ENCODE measurements around the gene TRIM73.
"Not testable (repeated sequence)": the region's sequence is repeated elsewhere in the genome, so short reads cannot be mapped to it uniquely, and the experiment has no call there.

DNA sequence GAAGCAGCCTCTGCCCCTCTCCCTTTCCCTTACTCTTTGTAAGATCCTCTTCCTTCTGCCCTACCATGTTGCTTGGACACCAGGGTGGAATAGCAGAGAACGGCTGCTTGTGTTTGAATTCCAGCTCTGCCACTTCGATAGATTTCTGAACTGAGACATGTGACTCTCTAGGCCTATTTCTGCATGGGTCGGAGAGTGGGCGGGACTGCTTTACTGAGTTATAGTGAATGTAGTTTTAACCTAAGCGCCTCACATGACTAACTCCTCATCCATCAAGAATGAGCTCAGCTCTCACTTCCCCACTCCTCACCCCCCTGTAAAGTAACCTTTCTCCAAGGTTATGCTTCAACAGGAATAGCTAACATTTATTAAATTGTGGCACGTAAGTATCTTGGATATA, 18.8 kb downstream of the TRIM73 start:
- TF ChIP-seq, protein P1, sequence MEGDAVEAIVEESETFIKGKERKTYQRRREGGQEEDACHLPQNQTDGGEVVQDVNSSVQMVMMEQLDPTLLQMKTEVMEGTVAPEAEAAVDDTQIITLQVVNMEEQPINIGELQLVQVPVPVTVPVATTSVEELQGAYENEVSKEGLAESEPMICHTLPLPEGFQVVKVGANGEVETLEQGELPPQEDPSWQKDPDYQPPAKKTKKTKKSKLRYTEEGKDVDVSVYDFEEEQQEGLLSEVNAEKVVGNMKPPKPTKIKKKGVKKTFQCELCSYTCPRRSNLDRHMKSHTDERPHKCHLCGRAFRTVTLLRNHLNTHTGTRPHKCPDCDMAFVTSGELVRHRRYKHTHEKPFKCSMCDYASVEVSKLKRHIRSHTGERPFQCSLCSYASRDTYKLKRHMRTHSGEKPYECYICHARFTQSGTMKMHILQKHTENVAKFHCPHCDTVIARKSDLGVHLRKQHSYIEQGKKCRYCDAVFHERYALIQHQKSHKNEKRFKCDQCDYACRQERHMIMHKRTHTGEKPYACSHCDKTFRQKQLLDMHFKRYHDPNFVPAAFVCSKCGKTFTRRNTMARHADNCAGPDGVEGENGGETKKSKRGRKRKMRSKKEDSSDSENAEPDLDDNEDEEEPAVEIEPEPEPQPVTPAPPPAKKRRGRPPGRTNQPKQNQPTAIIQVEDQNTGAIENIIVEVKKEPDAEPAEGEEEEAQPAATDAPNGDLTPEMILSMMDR (conservative IDR thresholded peaks at IDR 0.05; ENCODE audit: low read length): not testable (repeated sequence)
- not testable (repeated sequence) for TF ChIP-seq EZH2phosphoT487 (IDR thresholded peaks at IDR 0.05; ENCODE audit: borderline replicate concordance)
